GM12878 (cell line): ENCODE data around the gene NUMA1. TPM values are rescaled to one million over a fixed set of nuclear protein-coding genes. Genes with fewer than 3 reads are reported as not detected.

ENCODE experiments used
- ATAC-seq: fragments of 200-7000 bp; cut with Tn5 transposase; 3 replicates; pipeline ENCODE4 v1.9.1; 2020; ENCODE audit warnings: mild to moderate bottlenecking, moderate library complexity
- BruUV-seq: library from RNA; stranded (reverse); fragments of 400-500 nt; replicated peaks from 2 replicates; lab custom pipeline; 2021; lab: Mats Ljungman, UMichigan
- CTCF ChIA-PET: fragments of 300-600 bp; sonication (Branson Sonifier 250); formaldehyde crosslinking; extraction: SDS; loops from one replicate; lab custom pipeline; 2021; ENCODE audit warnings: inconsistent platforms; lab: Yijun Ruan, JAX
- POLR2A ChIA-PET: fragments of 350-600 bp; formaldehyde crosslinking; extraction: SDS; loops from one replicate; lab custom pipeline; 2021; ENCODE audit warnings: inconsistent platforms; lab: Charles Lee
- RAD21 ChIA-PET: fragments of 300-600 bp; sonication (Branson Sonifier 250); formaldehyde crosslinking; loops from one replicate; lab custom pipeline; 2023; ENCODE audit warnings: antibody characterized with exemption; ENCODE audit not compliant: unreplicated experiment; lab: Charles Lee
- SMC1A ChIA-PET: fragments of 300-600 bp; sonication (Branson Sonifier 250); formaldehyde crosslinking; loops from one replicate; lab custom pipeline; 2023; ENCODE audit not compliant: unreplicated experiment, uncharacterized antibody; lab: Charles Lee
- DNase-seq: peaks from one replicate; pipeline ENCODE4 v3.0.0-alpha.2; 2011; ENCODE audit warnings: low read depth, low spot score
- FAIRE-seq: peaks from 3 replicates; lab custom pipeline; 2011; peaks lifted over from hg19 to GRCh38; lab: Jason Lieb, UNC
- H2AFZ ChIP-seq: 2 replicates; pipeline ENCODE4 v1.6.0; 2011; ENCODE audit warnings: low read depth, low read length, control low read depth; ENCODE audit not compliant: control insufficient read depth
- H3K27ac ChIP-seq: 2 replicates; pipeline ENCODE4 v1.5.1; 2011; ENCODE audit warnings: control low read depth; ENCODE audit not compliant: control insufficient read depth, insufficient read depth
- H3K27me3 ChIP-seq, 2 experiments: replicated peaks in 1 of 2; 2 replicates each; pipeline versions ENCODE4 v1.6.0 to v1.6.1; 2011; ENCODE audit warnings: low read length in 1 of 2; ENCODE audit not compliant: control insufficient read depth in 2 of 2, insufficient read depth in 2 of 2
- H3K36me3 ChIP-seq, 2 experiments: 2 replicates each; pipeline ENCODE4 v1.5.1; 2011; ENCODE audit warnings: low read length in 1 of 2; ENCODE audit not compliant: control insufficient read depth in 2 of 2, insufficient read depth in 2 of 2
- H3K4me1 ChIP-seq: 2 replicates; pipeline ENCODE4 v1.6.1; 2011; ENCODE audit warnings: mild to moderate bottlenecking, low read length, moderate library complexity, mixed read lengths; ENCODE audit not compliant: control insufficient read depth, insufficient read depth
- H3K4me2 ChIP-seq: 2 replicates; pipeline ENCODE4 v1.6.0; 2011; ENCODE audit warnings: control low read depth; ENCODE audit not compliant: control insufficient read depth, insufficient read depth
- H3K4me3 ChIP-seq: fragments of 200-600 bp; sonication (generic); 2 replicates; pipeline ENCODE4 v1.5.1; 2016
- H3K79me2 ChIP-seq: 2 replicates; pipeline ENCODE4 v1.6.0; 2011; ENCODE audit warnings: low read length; ENCODE audit not compliant: control insufficient read depth, insufficient read depth
- H3K9ac ChIP-seq: 2 replicates; pipeline ENCODE4 v1.8.0; 2011; ENCODE audit warnings: low read length, control low read depth, mixed read lengths; ENCODE audit not compliant: control insufficient read depth, insufficient read depth
- H3K9me3 ChIP-seq: replicated peaks from 3 replicates; pipeline ENCODE4 v1.5.1; 2011; ENCODE audit warnings: mild to moderate bottlenecking, low read length; ENCODE audit not compliant: control insufficient read depth, insufficient read depth
- H4K20me1 ChIP-seq: 2 replicates; pipeline ENCODE4 v1.6.0; 2011; ENCODE audit not compliant: control insufficient read depth, insufficient read depth
- ASH2L ChIP-seq: fragments of 300-600, 200-600 bp; sonication (generic); IDR thresholded peaks from 2 replicates; pipeline ENCODE4 v1.6.1; 2017; ENCODE audit warnings: low read depth, mild to moderate bottlenecking, borderline replicate concordance
- BCL11A ChIP-seq: IDR thresholded peaks from 2 replicates; pipeline ENCODE4 v1.6.1; 2011; ENCODE audit warnings: low read depth, low read length
- EP300 ChIP-seq, 2 experiments: fragments of 150-350 bp in 1 of 2; IDR thresholded peaks; 2 replicates each; pipeline ENCODE4 v1.6.1; 2011 to 2012; ENCODE audit warnings: low read depth in 2 of 2, low read length in 2 of 2, borderline replicate concordance in 1 of 2, improper control_type of control experiment in 1 of 2, inconsistent platforms in 1 of 2; ENCODE audit not compliant: control insufficient read depth in 1 of 2
- FOS ChIP-seq: IDR thresholded peaks from 3 replicates; pipeline ENCODE4 v1.6.1; 2011; ENCODE audit warnings: borderline replicate concordance; ENCODE audit not compliant: insufficient read length; ENCODE audit errors: extremely low read depth
- HDGF ChIP-seq: fragments of 450-650 bp; IDR thresholded peaks from 2 replicates; pipeline ENCODE4 v1.6.1; 2016; ENCODE audit warnings: antibody characterized with exemption
- JUNB ChIP-seq: IDR thresholded peaks from 2 replicates; pipeline ENCODE4 v1.6.1; 2016; ENCODE audit warnings: antibody characterized with exemption, mild to moderate bottlenecking
- NBN ChIP-seq: fragments of 450-650 bp; IDR thresholded peaks from 2 replicates; pipeline ENCODE4 v1.6.1; 2016
- NFXL1 ChIP-seq: fragments of 450-650 bp; IDR thresholded peaks from 2 replicates; pipeline ENCODE4 v1.6.1; 2017; ENCODE audit warnings: antibody characterized with exemption, mild to moderate bottlenecking, borderline replicate concordance
- NFYB ChIP-seq: IDR thresholded peaks from 2 replicates; pipeline ENCODE4 v1.6.1; 2011; ENCODE audit warnings: low read depth, mild to moderate bottlenecking, low read length, improper control_type of control experiment, moderate library complexity; ENCODE audit not compliant: insufficient read depth
- POLR2AphosphoS2 ChIP-seq: IDR thresholded peaks from 2 replicates; pipeline ENCODE4 v1.6.1; 2011; ENCODE audit warnings: low read depth, mild to moderate bottlenecking, low read length, improper control_type of control experiment, moderate library complexity
- SMAD1 ChIP-seq: fragments of 450-650 bp; IDR thresholded peaks from 2 replicates; pipeline ENCODE4 v1.6.1; 2018; ENCODE audit warnings: mild to moderate bottlenecking, low read depth; ENCODE audit not compliant: partially characterized antibody
- TCF7 ChIP-seq: IDR thresholded peaks from 2 replicates; pipeline ENCODE4 v1.6.1; 2014; ENCODE audit warnings: antibody characterized with exemption, borderline replicate concordance
- ZBED1 ChIP-seq: IDR thresholded peaks from 2 replicates; pipeline ENCODE4 v1.6.1; 2016; ENCODE audit warnings: borderline replicate concordance
- ZNF207 ChIP-seq: fragments of 450-650 bp; IDR thresholded peaks from 2 replicates; pipeline ENCODE4 v1.6.1; 2014; ENCODE audit warnings: antibody characterized with exemption, mild to moderate bottlenecking, borderline replicate concordance
- ZNF384 ChIP-seq: IDR thresholded peaks from 2 replicates; pipeline ENCODE4 v1.6.1; 2012; ENCODE audit warnings: low read depth, mild to moderate bottlenecking, low read length, improper control_type of control experiment, borderline replicate concordance
- WGBS: methylation state at CpG from one replicate; pipeline ENCODE4 v1.1.6; 2016; ENCODE audit warnings: low lambda C conversion rate; ENCODE audit not compliant: insufficient replicate concordance, insufficient coverage; ENCODE audit errors: missing lambda C conversion rate; 5-methylcytosine and 5-hydroxymethylcytosine counted together
- in situ Hi-C: fragments of 300-500 bp; cut with MboI; formaldehyde crosslinking; loops from 9 replicates; pipeline ENCODE4 v1.14.3; 2018; ENCODE audit warnings: mixed read lengths
- intact Hi-C: fragments of 100-400 bp; cut with micrococcal nuclease; formaldehyde crosslinking; loops from one replicate; pipeline ENCODE4 v1.14.2; 2022; ENCODE audit not compliant: unreplicated experiment
- polyA plus RNA-seq, 11 experiments: library from polyadenylated mRNA; depleted of rRNA in 4 of 11; unstranded in 6 of 11; stranded (reverse) in 5 of 11; fragments of >200 nt; fragmentation: Nextera tagmentation in 4 of 11; fragmentation: Illumina TruSeq in 1 of 11; extraction: Ambion mirVana in 4 of 11; extraction: Trizol in 1 of 11; gene quantifications; 1 replicate in 1 of 11; 2 replicates in 10 of 11; pipeline versions ENCODE4 v1.2.1 to v1.2.3, GENCODE V29; 2011 to 2016; ENCODE audit warnings: inconsistent platforms in 2 of 11, missing spikeins in 2 of 11, low read depth in 1 of 11
- total RNA-seq, 4 experiments: library from RNA; depleted of rRNA in 3 of 4; stranded (reverse); fragments of >200 nt in 3 of 4; fragmentation: Illumina TruSeq in 1 of 4; extraction: Trizol in 1 of 4; gene quantifications; 2 replicates each; pipeline versions ENCODE4 v1.2.1 to v1.2.3, GENCODE V29; 2013 to 2021
- TF ChIP-seq, protein P1 (sequence below): fragments of 450-650 bp; formaldehyde crosslinking; IDR thresholded peaks from 2 replicates; pipeline ENCODE4 v1.4.0; 2020; ENCODE audit warnings: mild to moderate bottlenecking, moderate library complexity

The NUMA1 gene
- total and polyA plus RNA-seq, 10 of the 15 experiments (the other 5 are each of a cell fraction or from before 2014, with no cell fraction given): 5.5 to 111 (median 61.0) TPM

- no peak for TF ChIP-seq POLR2AphosphoS2
- TF ChIP-seq JUNB: no peak
- TF ChIP-seq FOS: no peak
- no peak for TF ChIP-seq ZBED1
- TF ChIP-seq ZNF207: no peak
- TF ChIP-seq, protein P1, sequence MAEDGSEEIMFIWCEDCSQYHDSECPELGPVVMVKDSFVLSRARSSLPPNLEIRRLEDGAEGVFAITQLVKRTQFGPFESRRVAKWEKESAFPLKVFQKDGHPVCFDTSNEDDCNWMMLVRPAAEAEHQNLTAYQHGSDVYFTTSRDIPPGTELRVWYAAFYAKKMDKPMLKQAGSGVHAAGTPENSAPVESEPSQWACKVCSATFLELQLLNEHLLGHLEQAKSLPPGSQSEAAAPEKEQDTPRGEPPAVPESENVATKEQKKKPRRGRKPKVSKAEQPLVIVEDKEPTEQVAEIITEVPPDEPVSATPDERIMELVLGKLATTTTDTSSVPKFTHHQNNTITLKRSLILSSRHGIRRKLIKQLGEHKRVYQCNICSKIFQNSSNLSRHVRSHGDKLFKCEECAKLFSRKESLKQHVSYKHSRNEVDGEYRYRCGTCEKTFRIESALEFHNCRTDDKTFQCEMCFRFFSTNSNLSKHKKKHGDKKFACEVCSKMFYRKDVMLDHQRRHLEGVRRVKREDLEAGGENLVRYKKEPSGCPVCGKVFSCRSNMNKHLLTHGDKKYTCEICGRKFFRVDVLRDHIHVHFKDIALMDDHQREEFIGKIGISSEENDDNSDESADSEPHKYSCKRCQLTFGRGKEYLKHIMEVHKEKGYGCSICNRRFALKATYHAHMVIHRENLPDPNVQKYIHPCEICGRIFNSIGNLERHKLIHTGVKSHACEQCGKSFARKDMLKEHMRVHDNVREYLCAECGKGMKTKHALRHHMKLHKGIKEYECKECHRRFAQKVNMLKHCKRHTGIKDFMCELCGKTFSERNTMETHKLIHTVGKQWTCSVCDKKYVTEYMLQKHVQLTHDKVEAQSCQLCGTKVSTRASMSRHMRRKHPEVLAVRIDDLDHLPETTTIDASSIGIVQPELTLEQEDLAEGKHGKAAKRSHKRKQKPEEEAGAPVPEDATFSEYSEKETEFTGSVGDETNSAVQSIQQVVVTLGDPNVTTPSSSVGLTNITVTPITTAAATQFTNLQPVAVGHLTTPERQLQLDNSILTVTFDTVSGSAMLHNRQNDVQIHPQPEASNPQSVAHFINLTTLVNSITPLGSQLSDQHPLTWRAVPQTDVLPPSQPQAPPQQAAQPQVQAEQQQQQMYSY (CRISPR knock-in tag): no peak
- TF ChIP-seq NBN: no peak
- no peak for TF ChIP-seq BCL11A
- no peak for TF ChIP-seq NFYB
- no peak for TF ChIP-seq TCF7
- TF ChIP-seq HDGF: no peak
- TF ChIP-seq NFXL1: no peak
- TF ChIP-seq EP300 (IDR thresholded peaks at IDR 0.05; ENCODE audit: borderline replicate concordance in 1 of 2, control insufficient read depth in 1 of 2, low read depth in 2 of 2, low read length in 2 of 2): no peak
- TF ChIP-seq ASH2L: no peak
- TF ChIP-seq SMAD1: no peak
- TF ChIP-seq ZNF384: no peak
- no peak overlapping the region for H2AFZ ChIP-seq
- ATAC-seq (no peak), DNase-seq (no peak), FAIRE-seq (no peak)
- BruUV-seq: no TSS peak
- no peaks in the 10 kb centered on the region for H3K4me1 ChIP-seq
- no peak overlapping the region for H3K27ac ChIP-seq
- in situ Hi-C loops (no loop called here), intact Hi-C loops (no loop called here)
- CTCF ChIA-PET: interaction anchor here (1.1 to 5.6 kb wide), 6 partner anchors 10 to 81 kb away, joined by 3 to 24 read pairs (median 4); no protein-coding TSS in a partner anchor
- SMC1A ChIA-PET: interaction anchor here (1.6 to 4.2 kb wide), 2 partner anchors 10 to 19 kb away, joined by 6 to 21 read pairs; no protein-coding TSS in a partner anchor
- H4K20me1 ChIP-seq: no peaks in the 10 kb centered on the region
- RAD21 ChIA-PET: interaction anchor here (0.9 kb wide), 1 partner anchor 33 kb away, joined by 3 read pairs; no protein-coding TSS in a partner anchor
- POLR2A ChIA-PET: interaction anchor here (0.9 to 2.8 kb wide), 4 partner anchors 9 to 20 kb away, joined by 3 to 16 read pairs (median 5); no protein-coding TSS in a partner anchor
- H3K4me3 ChIP-seq: no peak overlapping the region
- H3K27me3 ChIP-seq: no peaks in the 10 kb centered on the region
- 96% methylated on average over 3 of the region's 3 CpGs for WGBS
- H3K36me3 ChIP-seq: peaks cover 1 to 10% of the 10 kb centered on the region in 2 experiments; a peak in 3 of 4 replicates
- no peak overlapping the region for H3K4me2 ChIP-seq
- no peak overlapping the region for H3K9ac ChIP-seq
- H3K79me2 ChIP-seq: peaks cover 4% of the 10 kb centered on the region
- H3K9me3 ChIP-seq: no peaks in the 10 kb centered on the region
Measured at GRCh38 chr11:72058416-72059034, 21.8 kb downstream of the NUMA1 start.
